ENCODE results near the gene HNRNPC. TPM values are rescaled to one million over a fixed set of nuclear protein-coding genes. Genes with fewer than 3 reads are reported as not detected.

Gene HNRNPC
- total RNA-seq (ENCODE audit: low replicate concordance), result 1,681 and 1,872 TPM in 2 replicates

DNA sequence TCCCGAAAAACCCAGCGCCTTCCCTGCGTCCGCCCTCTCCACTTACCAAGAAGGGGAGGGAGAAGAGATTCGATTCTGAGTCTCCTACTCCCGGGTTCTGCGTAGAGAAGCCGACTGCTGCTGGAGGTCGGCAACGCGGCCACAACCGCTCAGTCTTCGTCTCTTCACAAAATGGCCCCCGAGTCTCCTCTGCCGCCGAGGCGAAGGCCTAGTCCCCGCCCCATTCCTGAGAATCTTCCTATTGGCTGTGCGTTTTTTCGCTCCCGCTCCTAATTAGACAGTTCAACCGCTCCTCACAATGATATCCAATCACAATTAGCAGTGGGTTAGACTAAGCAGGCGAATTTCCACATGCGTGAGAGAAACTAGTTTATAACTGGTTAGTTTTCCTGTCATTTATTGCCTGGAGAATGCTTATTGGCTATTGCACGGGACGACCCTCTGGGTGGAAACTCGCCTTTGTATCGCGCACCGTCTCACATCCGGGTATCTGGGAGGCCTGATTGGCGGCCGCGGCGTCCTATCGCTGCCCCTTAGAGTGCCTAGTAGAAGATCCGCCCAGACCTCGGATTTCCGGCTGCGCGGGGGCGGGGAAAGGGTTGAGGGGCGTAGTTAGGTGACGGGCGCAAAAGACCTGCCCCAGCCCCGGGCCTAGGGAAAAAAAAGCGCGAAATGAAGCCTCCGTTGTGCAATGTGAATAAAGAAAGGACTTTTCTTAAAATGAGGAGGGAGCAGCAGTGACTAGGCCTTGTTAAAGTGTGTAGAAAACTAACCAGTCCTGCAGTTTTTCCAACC, at the start of gene HNRNPC:
TSS of gene HNRNPC (minus strand) at position 191 of the 795 bp plus-strand sequence. CDS start 35,249 bp downstream, outside the sequence.
- H3K36me3 ChIP-seq, result peaks cover 20% of the 10 kb centered on the region
- peak within 1 kb of the TSS; percentile 100 for H3K4me2 ChIP-seq
- no peaks in the 10 kb centered on the region for H3K27me3 ChIP-seq
- peak within 1 kb of the TSS; percentile 99 for H3K4me3 ChIP-seq
- H3K9ac ChIP-seq, result peak within 1 kb of the TSS; percentile 100
- peaks cover 23% of the 10 kb centered on the region for H3F3A ChIP-seq (ENCODE audit: low read depth)
- peak within 1 kb of the TSS; percentile 43 for H2AFZ ChIP-seq (replicated peaks)
- Mint-ChIP-seq H3K27ac (peak within 1 kb of the TSS; percentile 100), H3K4me1 (peaks cover 31% of the 10 kb centered on the region), H3K9me3 (no peaks in the 10 kb centered on the region), H3K27me3 (ENCODE audit: insufficient read depth, low read depth) (peaks cover 11% of the 10 kb centered on the region), H3K4me3 (peak within 1 kb of the TSS; percentile 100), H3K36me3 (peaks cover 32% of the 10 kb centered on the region)
- peaks cover 66% of the 10 kb centered on the region for H3K79me2 ChIP-seq (ENCODE audit: low read depth)
- H3K9me3 ChIP-seq (ENCODE audit: low read depth), result no peaks in the 10 kb centered on the region
- peaks cover 46% of the 10 kb centered on the region for H4K20me1 ChIP-seq (ENCODE audit: low read depth)
- TF ChIP-seq EZH2phosphoT487 (IDR thresholded peaks at IDR 0.05) (no peak), EZH2 (IDR thresholded peaks at IDR 0.05) (no peak)
- TF ChIP-seq, protein P1, sequence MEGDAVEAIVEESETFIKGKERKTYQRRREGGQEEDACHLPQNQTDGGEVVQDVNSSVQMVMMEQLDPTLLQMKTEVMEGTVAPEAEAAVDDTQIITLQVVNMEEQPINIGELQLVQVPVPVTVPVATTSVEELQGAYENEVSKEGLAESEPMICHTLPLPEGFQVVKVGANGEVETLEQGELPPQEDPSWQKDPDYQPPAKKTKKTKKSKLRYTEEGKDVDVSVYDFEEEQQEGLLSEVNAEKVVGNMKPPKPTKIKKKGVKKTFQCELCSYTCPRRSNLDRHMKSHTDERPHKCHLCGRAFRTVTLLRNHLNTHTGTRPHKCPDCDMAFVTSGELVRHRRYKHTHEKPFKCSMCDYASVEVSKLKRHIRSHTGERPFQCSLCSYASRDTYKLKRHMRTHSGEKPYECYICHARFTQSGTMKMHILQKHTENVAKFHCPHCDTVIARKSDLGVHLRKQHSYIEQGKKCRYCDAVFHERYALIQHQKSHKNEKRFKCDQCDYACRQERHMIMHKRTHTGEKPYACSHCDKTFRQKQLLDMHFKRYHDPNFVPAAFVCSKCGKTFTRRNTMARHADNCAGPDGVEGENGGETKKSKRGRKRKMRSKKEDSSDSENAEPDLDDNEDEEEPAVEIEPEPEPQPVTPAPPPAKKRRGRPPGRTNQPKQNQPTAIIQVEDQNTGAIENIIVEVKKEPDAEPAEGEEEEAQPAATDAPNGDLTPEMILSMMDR (IDR thresholded peaks at IDR 0.05), result no peak
- H3K27ac ChIP-seq, result peak within 1 kb of the TSS; percentile 93
- peaks cover 20% of the 10 kb centered on the region for H3K4me1 ChIP-seq
- peak; percentile 99 for DNase-seq (ENCODE audit: low spot score)

DNA sequence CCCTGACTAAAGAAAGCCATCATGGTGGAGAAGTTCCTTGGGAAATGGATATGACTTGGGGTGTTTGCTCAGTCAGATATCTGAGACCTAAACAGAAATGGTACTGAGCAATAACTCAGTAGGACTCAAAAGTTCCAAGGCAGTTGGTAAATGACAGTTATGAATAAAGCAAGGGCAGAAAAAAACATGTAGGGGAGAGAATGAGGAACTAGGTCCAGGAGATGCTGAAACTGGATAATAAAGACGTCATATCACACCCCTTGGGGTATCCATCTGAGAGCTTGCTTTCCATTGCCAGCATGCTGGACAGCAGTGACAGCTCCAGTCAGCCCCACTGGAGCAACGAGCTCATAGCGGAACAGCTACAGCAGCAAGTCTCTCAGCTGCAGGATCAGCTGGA, 48.2 kb upstream of the HNRNPC start:
- no peak overlapping the region for H2AFZ ChIP-seq (replicated peaks)
- H3K4me2 ChIP-seq, result no peak overlapping the region
- Mint-ChIP-seq H3K27me3 (ENCODE audit: insufficient read depth, low read depth) (peaks cover 2% of the 10 kb centered on the region), H3K4me1 (no peaks in the 10 kb centered on the region), H3K36me3 (no peaks in the 10 kb centered on the region), H3K9me3 (no peaks in the 10 kb centered on the region), H3K27ac (no peak overlapping the region), H3K4me3 (no peak overlapping the region)
- TF ChIP-seq, protein P1 (IDR thresholded peaks at IDR 0.05), result no peak
- no peak for TF ChIP-seq EZH2 (IDR thresholded peaks at IDR 0.05)
- H3K9me3 ChIP-seq (ENCODE audit: low read depth), result no peaks in the 10 kb centered on the region
- no peak overlapping the region for H3K27ac ChIP-seq
- H3K9ac ChIP-seq, result no peak overlapping the region
- DNase-seq (ENCODE audit: low spot score), result peak; percentile 20
- no peaks in the 10 kb centered on the region for H3K36me3 ChIP-seq
- H3K79me2 ChIP-seq (ENCODE audit: low read depth), result no peaks in the 10 kb centered on the region
- H3F3A ChIP-seq (ENCODE audit: low read depth), result no peaks in the 10 kb centered on the region
- H3K27me3 ChIP-seq, result no peaks in the 10 kb centered on the region
- no peak overlapping the region for H3K4me3 ChIP-seq
- H4K20me1 ChIP-seq (ENCODE audit: low read depth), result no peaks in the 10 kb centered on the region
- no peaks in the 10 kb centered on the region for H3K4me1 ChIP-seq

DNA sequence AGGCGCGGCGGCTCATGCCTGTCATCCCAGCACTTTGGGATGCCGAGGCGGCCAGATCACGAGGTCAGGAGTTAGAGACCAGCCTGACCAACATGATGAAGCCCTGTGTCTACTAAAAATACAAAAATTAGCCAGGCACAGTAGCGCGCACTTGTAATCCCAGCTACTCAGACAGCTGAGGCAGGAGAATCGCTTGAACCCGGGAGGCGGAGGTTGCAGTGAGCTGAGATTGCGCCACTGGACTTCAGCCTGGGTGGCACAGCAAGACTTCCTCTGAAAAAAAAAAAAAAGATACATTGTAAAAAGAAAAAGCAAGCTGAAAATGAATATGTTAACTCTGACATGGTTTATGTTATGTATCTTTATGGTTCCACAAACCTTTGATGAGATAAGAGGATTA, 44.3 kb upstream of the HNRNPC start:
- peaks cover 2% of the 10 kb centered on the region for H3K27me3 Mint-ChIP-seq (ENCODE audit: insufficient read depth, low read depth)

DNA sequence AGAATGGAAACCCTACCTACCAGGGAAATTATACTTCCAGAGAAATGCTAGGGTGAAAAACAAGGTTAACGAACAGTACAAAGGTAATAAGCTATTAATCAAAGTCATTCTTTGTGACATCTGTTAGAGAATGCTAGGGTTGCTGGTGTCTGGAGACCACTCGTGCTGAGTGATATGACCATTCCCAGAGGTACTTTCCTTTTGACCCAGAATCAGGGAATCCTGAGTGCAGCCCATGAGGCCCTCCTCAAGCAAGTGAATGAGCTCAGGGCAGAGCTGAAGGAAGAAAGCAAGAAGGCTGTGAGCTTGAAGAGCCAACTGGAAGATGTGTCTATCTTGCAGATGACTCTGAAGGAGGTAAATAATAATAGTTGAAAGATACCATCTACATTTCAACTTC, 42.4 kb upstream of the HNRNPC start:
- Histone ChIP-seq H3K9ac (no peak overlapping the region), H3K36me3 (no peaks in the 10 kb centered on the region), H3K4me2 (no peak overlapping the region), H4K20me1 (ENCODE audit: low read depth) (no peaks in the 10 kb centered on the region), H3K4me3 (no peak overlapping the region), H3K9me3 (ENCODE audit: low read depth) (no peaks in the 10 kb centered on the region), H3K79me2 (ENCODE audit: low read depth) (no peaks in the 10 kb centered on the region), H3K27me3 (no peaks in the 10 kb centered on the region), H3F3A (ENCODE audit: low read depth) (peaks cover 35% of the 10 kb centered on the region), H2AFZ (replicated peaks) (peak overlapping the region; percentile 36), H3K4me1 (peaks cover 19% of the 10 kb centered on the region), H3K27ac (no peak overlapping the region)
- Mint-ChIP-seq H3K36me3 (no peaks in the 10 kb centered on the region), H3K4me1 (peaks cover 26% of the 10 kb centered on the region), H3K9me3 (no peaks in the 10 kb centered on the region), H3K27me3 (ENCODE audit: insufficient read depth, low read depth) (peaks cover 5% of the 10 kb centered on the region), H3K4me3 (no peak overlapping the region), H3K27ac (no peak overlapping the region)
- no peak for DNase-seq (ENCODE audit: low spot score)
- no peak for TF ChIP-seq EZH2 (IDR thresholded peaks at IDR 0.05)
- TF ChIP-seq, protein P1 (IDR thresholded peaks at IDR 0.05), result no peak
- no peak for TF ChIP-seq EZH2phosphoT487 (IDR thresholded peaks at IDR 0.05)

More for the DNA sequence above, 44.3 kb upstream of the HNRNPC start:
- H3K27me3 ChIP-seq, result no peaks in the 10 kb centered on the region
- H4K20me1 ChIP-seq (ENCODE audit: low read depth), result no peaks in the 10 kb centered on the region
- H3K36me3 Mint-ChIP-seq, result no peaks in the 10 kb centered on the region
- peaks cover 10% of the 10 kb centered on the region for H3K4me1 Mint-ChIP-seq
- no peaks in the 10 kb centered on the region for H3K9me3 Mint-ChIP-seq
- H3K36me3 ChIP-seq, result no peaks in the 10 kb centered on the region
- H3K9ac ChIP-seq, result no peak overlapping the region
- no peaks in the 10 kb centered on the region for H3K9me3 ChIP-seq (ENCODE audit: low read depth)
- H3K4me2 ChIP-seq, result no peak overlapping the region
- peaks cover 4% of the 10 kb centered on the region for H3K4me1 ChIP-seq
- H3K4me3 Mint-ChIP-seq, result no peak overlapping the region
- no peak for DNase-seq (ENCODE audit: low spot score)
- H3K79me2 ChIP-seq (ENCODE audit: low read depth), result no peaks in the 10 kb centered on the region
- TF ChIP-seq EZH2 (IDR thresholded peaks at IDR 0.05), result no peak
- H2AFZ ChIP-seq (replicated peaks), result no peak overlapping the region
- H3K4me3 ChIP-seq, result no peak overlapping the region
- no peak overlapping the region for H3K27ac Mint-ChIP-seq
- H3F3A ChIP-seq (ENCODE audit: low read depth), result peaks cover 19% of the 10 kb centered on the region
- no peak overlapping the region for H3K27ac ChIP-seq

Measured in neural progenitor cell (in vitro differentiated cells).